Measurements from ENCODE around the gene CHID1. TPM values are rescaled to one million over a fixed set of nuclear protein-coding genes. Genes with fewer than 3 reads are reported as not detected.

Gene CHID1
- polyA plus RNA-seq, 1 donor from 2014 or later: 47.5 TPM

- Mint-ChIP-seq H3K9me3 (no peaks in the 10 kb centered on the region), H3K27ac (peak overlapping the region in 1 of 3 donors; percentile 32), H3K4me3 (peak overlapping the region; percentile 8 to 85 (median 72)), H3K36me3 (peaks cover 4% of the 10 kb centered on the region), H3K4me1 (peaks cover 16 to 18% (median 18%) of the 10 kb centered on the region in 3 donors), H3K27me3 (peaks cover 7% of the 10 kb centered on the region)
These were observed 78.6 kb downstream of the CHID1 start for GRCh38 chr11:831961-832528.

- H3K27ac Mint-ChIP-seq: peak overlapping the region in 1 of 3 donors; percentile 76
- peak overlapping the region; percentile 8 to 85 (median 50) for H3K4me3 Mint-ChIP-seq
- H3K27me3 Mint-ChIP-seq: peaks cover 7% of the 10 kb centered on the region
- peaks cover 18 to 20% (median 18%) of the 10 kb centered on the region in 3 donors for H3K4me1 Mint-ChIP-seq
- H3K36me3 Mint-ChIP-seq: peaks cover 4% of the 10 kb centered on the region
- no peaks in the 10 kb centered on the region for H3K9me3 Mint-ChIP-seq
These were observed 79.3 kb downstream of the CHID1 start for GRCh38 chr11:831118-831864.

GRCh38 chr11:830295-831117 lies 80.1 kb downstream of the CHID1 start:
- peak overlapping the region in 1 of 3 donors; percentile 76 for H3K27ac Mint-ChIP-seq
- peaks cover 7% of the 10 kb centered on the region for H3K27me3 Mint-ChIP-seq
- peaks cover 2% of the 10 kb centered on the region for H3K36me3 Mint-ChIP-seq
- peak overlapping the region; percentile 78 to 90 (median 84) for H3K4me3 Mint-ChIP-seq
- H3K4me1 Mint-ChIP-seq: peaks cover 18 to 20% (median 18%) of the 10 kb centered on the region in 3 donors
- no peaks in the 10 kb centered on the region for H3K9me3 Mint-ChIP-seq

GRCh38 chr11:829847-830294 lies 80.7 kb downstream of the CHID1 start:
- H3K4me3 Mint-ChIP-seq: peak overlapping the region; percentile 78 to 90 (median 84)
- no peaks in the 10 kb centered on the region for H3K9me3 Mint-ChIP-seq
- H3K4me1 Mint-ChIP-seq: peaks cover 18 to 20% (median 18%) of the 10 kb centered on the region in 3 donors
- H3K27ac Mint-ChIP-seq: peak overlapping the region in 2 of 3 donors; percentile 48 to 76
- peaks cover 2% of the 10 kb centered on the region for H3K36me3 Mint-ChIP-seq
- H3K27me3 Mint-ChIP-seq: peaks cover 7% of the 10 kb centered on the region

- H3K4me1 Mint-ChIP-seq: peaks cover 17 to 20% (median 18%) of the 10 kb centered on the region in 3 donors
- H3K9me3 Mint-ChIP-seq: no peaks in the 10 kb centered on the region
These were observed 81.3 kb downstream of the CHID1 start for GRCh38 chr11:829176-829846.

GRCh38 chr11:828506-829175 lies 82.0 kb downstream of the CHID1 start:
- Mint-ChIP-seq H3K27me3 (peaks cover 7% of the 10 kb centered on the region), H3K27ac (peak overlapping the region in 2 of 3 donors; percentile 39 to 48), H3K9me3 (no peaks in the 10 kb centered on the region), H3K36me3 (peaks cover 2% of the 10 kb centered on the region), H3K4me1 (peaks cover 12 to 20% (median 18%) of the 10 kb centered on the region in 3 donors), H3K4me3 (peak overlapping the region in 3 of 4 donors; percentile 85 to 98 (median 96))

More at GRCh38 chr11:829176-829846, 81.3 kb downstream of the CHID1 start:
- Mint-ChIP-seq H3K27ac (peak overlapping the region in 2 of 3 donors; percentile 48 to 76), H3K36me3 (peaks cover 2% of the 10 kb centered on the region), H3K4me3 (peak overlapping the region; percentile 78 to 90 (median 84)), H3K27me3 (peaks cover 7% of the 10 kb centered on the region)

GRCh38 chr11:827897-828192 lies 82.8 kb downstream of the CHID1 start, which contains the start of gene CRACR2B:
TSS of gene CRACR2B (plus strand) at chr11:827919. CDS start at chr11:828608, 689 bp downstream.
- peaks cover 7% of the 10 kb centered on the region for H3K27me3 Mint-ChIP-seq
- H3K9me3 Mint-ChIP-seq: no peaks in the 10 kb centered on the region
- peak within 1 kb of the TSS in 2 of 3 donors; percentile 71 to 84 for H3K27ac Mint-ChIP-seq
- peak within 1 kb of the TSS; percentile 83 to 98 (median 92) for H3K4me3 Mint-ChIP-seq
- peaks cover 12 to 20% (median 18%) of the 10 kb centered on the region in 3 donors for H3K4me1 Mint-ChIP-seq
- peaks cover 3% of the 10 kb centered on the region for H3K36me3 Mint-ChIP-seq

GRCh38 chr11:827146-827896 lies 83.3 kb downstream of the CHID1 start:
- H3K4me3 Mint-ChIP-seq: peak overlapping the region; percentile 83 to 98 (median 90)
- peaks cover 3% of the 10 kb centered on the region for H3K36me3 Mint-ChIP-seq
- no peaks in the 10 kb centered on the region for H3K9me3 Mint-ChIP-seq
- H3K4me1 Mint-ChIP-seq: peaks cover 12 to 20% (median 18%) of the 10 kb centered on the region in 3 donors
- peaks cover 7% of the 10 kb centered on the region for H3K27me3 Mint-ChIP-seq
- peak overlapping the region in 2 of 3 donors; percentile 49 to 84 for H3K27ac Mint-ChIP-seq

- Mint-ChIP-seq H3K9me3 (no peaks in the 10 kb centered on the region), H3K36me3 (peaks cover 3% of the 10 kb centered on the region), H3K4me1 (peaks cover 11 to 21% (median 20%) of the 10 kb centered on the region in 3 donors), H3K27ac (peak overlapping the region in 2 of 3 donors; percentile 71 to 93), H3K4me3 (peak overlapping the region; percentile 80 to 91 (median 88)), H3K27me3 (peaks cover 7% of the 10 kb centered on the region)
These were observed 83.8 kb downstream of the CHID1 start for GRCh38 chr11:826836-827145.

- peaks cover 8 to 21% (median 20%) of the 10 kb centered on the region in 3 donors for H3K4me1 Mint-ChIP-seq
- H3K9me3 Mint-ChIP-seq: no peaks in the 10 kb centered on the region
- peaks cover 5% of the 10 kb centered on the region for H3K27me3 Mint-ChIP-seq
- H3K36me3 Mint-ChIP-seq: peaks cover 3% of the 10 kb centered on the region
- H3K4me3 Mint-ChIP-seq: peak overlapping the region; percentile 80 to 91 (median 88)
- peak overlapping the region in 2 of 3 donors; percentile 71 to 93 for H3K27ac Mint-ChIP-seq
These were observed 84.4 kb downstream of the CHID1 start for GRCh38 chr11:826227-826621.

- peaks cover 3% of the 10 kb centered on the region for H3K36me3 Mint-ChIP-seq
- H3K9me3 Mint-ChIP-seq: no peaks in the 10 kb centered on the region
- H3K27me3 Mint-ChIP-seq: peaks cover 5% of the 10 kb centered on the region
- peaks cover 8 to 27% (median 25%) of the 10 kb centered on the region in 3 donors for H3K4me1 Mint-ChIP-seq
- H3K27ac Mint-ChIP-seq: no peak overlapping the region
- peak overlapping the region in 1 of 4 donors; percentile 88 for H3K4me3 Mint-ChIP-seq
These were observed 85.0 kb downstream of the CHID1 start for GRCh38 chr11:825366-826226.

GRCh38 chr11:824942-825341 lies 85.7 kb downstream of the CHID1 start:
- peak overlapping the region in 1 of 4 donors; percentile 29 for H3K4me3 Mint-ChIP-seq
- H3K27ac Mint-ChIP-seq: no peak overlapping the region

More at GRCh38 chr11:824942-825341, 85.7 kb downstream of the CHID1 start:
- Mint-ChIP-seq H3K36me3 (peaks cover 3% of the 10 kb centered on the region), H3K27me3 (peaks cover 5% of the 10 kb centered on the region), H3K9me3 (no peaks in the 10 kb centered on the region), H3K4me1 (peaks cover 11 to 27% (median 25%) of the 10 kb centered on the region in 3 donors)
